Right lobe of liver (tissue), 6 donors: ENCODE measurements around the gene PPP1CA. TPM values are rescaled to one million over a fixed set of nuclear protein-coding genes. Genes with fewer than 3 reads are reported as not detected.

ENCODE experiments used
- ATAC-seq, 4 donors: fragments of 200-7000 bp; cut with Tn5 transposase; one replicate each; pipeline ENCODE4 v1.9.1; 2020; ENCODE audit warnings: mild to moderate bottlenecking in 4 of 4, moderate library complexity in 4 of 4
- DNase-seq, 3 donors: peaks; one replicate each; pipeline ENCODE4 v3.0.0-alpha.2; 2020
- H3K27ac ChIP-seq, 3 donors: fragments of 200-600 bp; one replicate each; pipeline ENCODE4 v1.8.0; 2022
- H3K27me3 ChIP-seq, 2 donors: fragments of 200-600 bp; one replicate each; pipeline ENCODE4 v1.8.0; 2022
- H3K36me3 ChIP-seq, 4 donors: fragments of 200-600 bp; sonication (generic) in 1 of 4; one replicate each; pipeline versions ENCODE4 v1.5.1 to v1.8.0; 2017 to 2022; ENCODE audit warnings: control low read depth in 1 of 4
- H3K4me1 ChIP-seq, 4 donors: fragments of 200-600 bp; sonication (generic) in 1 of 4; one replicate each; pipeline versions ENCODE4 v1.5.1 to v1.8.0; 2017 to 2022; ENCODE audit warnings: control low read depth in 1 of 4
- H3K4me3 ChIP-seq, 3 donors: fragments of 200-600 bp; one replicate each; pipeline ENCODE4 v1.8.0; 2022
- H3K9me3 ChIP-seq, 4 donors: fragments of 200-600 bp; sonication (generic) in 1 of 4; one replicate each; pipeline versions ENCODE4 v1.5.1 to v1.8.0; 2017 to 2022; ENCODE audit warnings: control low read depth in 1 of 4
- POLR2A ChIP-seq: fragments of 450-650 bp; IDR thresholded peaks from one replicate; pipeline ENCODE4 v1.6.1; 2017; ENCODE audit warnings: antibody characterized with exemption, mild to moderate bottlenecking
- WGBS: methylation state at CpG from one replicate; pipeline ENCODE4 v1.1.6; 2018; ENCODE audit warnings: low coverage, low lambda C conversion rate; ENCODE audit not compliant: insufficient coverage; ENCODE audit errors: missing lambda C conversion rate; 5-methylcytosine and 5-hydroxymethylcytosine counted together
- intact Hi-C, 2 donors: fragments of 100-400 bp; cut with DNase I; formaldehyde crosslinking; loops; one replicate each; pipeline versions ENCODE4 v1.11.2 to v1.14.1; 2022
- total RNA-seq, 6 experiments: library from RNA; depleted of rRNA in 2 of 6; stranded (reverse); fragments of >200 nt in 2 of 6; fragmentation: NEBNext Ultra II Directional in 3 of 6; extraction: Animal tissue kit (Norgen Biotek cat#: 25700) in 3 of 6; gene quantifications; one replicate each; pipeline versions ENCODE4 v1.1.0 to v1.2.4, GENCODE V29; 2016 to 2023
- TF ChIP-seq, protein P1 (sequence below), 4 donors: fragments of 200-600 bp in 3 of 4; fragments of 450-650 bp in 1 of 4; IDR thresholded peaks; one replicate each; pipeline versions ENCODE4 v1.5.1 to v1.8.0; 2016 to 2022; ENCODE audit warnings: antibody characterized with exemption in 4 of 4, mild to moderate bottlenecking in 2 of 4
- donor health status: DM: no; HTN: yes; CAD: no.
- donor health status: DM: no; HTN: no; CAD: no.
- donor health status: DM: no; HTN: no; CAD: no.
- donor health status: DM: no; HTN: yes; CAD: no.
- donor health status: DM: no; HTN: yes; CAD: no.

PPP1CA gene
- total RNA-seq, 6 experiments from 2014 or later = 64.2 to 102 (median 71.1) TPM

DNA sequence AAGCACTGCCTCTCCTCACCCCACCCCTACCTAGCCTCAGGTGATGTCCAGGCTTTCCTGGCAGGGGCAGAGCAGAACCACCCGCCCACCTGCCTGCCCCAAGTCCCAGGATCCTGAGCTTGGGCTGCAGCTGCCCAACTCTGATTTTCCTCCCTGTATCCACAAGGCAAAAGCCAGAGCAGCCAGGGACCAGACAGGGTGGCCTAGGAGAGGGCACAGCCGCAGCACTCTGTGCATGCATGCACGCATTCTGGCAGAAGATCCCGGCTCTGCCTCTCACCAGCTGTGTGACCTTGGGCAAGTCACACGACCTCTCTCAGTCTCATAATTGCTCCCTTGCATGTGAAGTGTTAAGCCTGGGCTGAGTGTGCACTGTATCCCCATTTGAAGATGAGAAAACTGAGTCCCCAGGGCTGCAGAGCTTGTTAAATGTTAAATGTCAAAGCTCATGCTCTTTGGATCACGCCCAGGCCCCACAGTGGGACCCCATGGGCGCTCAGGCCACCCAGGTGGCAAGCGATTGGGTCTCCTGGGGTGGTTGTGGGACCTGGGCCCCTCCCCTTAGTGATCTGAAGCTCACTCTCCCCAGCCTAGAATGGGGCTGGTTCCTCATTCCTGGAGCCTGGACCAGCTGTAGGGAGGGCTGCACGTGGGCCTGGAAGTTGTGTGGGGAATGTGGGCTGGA, 11.0 kb upstream of the PPP1CA start:
- Histone ChIP-seq H3K36me3 (no peaks in the 10 kb centered on the region), H3K9me3 (no peaks in the 10 kb centered on the region), H3K27me3 (no peaks in the 10 kb centered on the region), H3K4me3 (no peak overlapping the region), H3K27ac (no peak overlapping the region), H3K4me1 (peaks cover 0 to 9% (median 0%) of the 10 kb centered on the region in 4 donors)
- no peak for TF ChIP-seq POLR2A
- TF ChIP-seq, protein P1, sequence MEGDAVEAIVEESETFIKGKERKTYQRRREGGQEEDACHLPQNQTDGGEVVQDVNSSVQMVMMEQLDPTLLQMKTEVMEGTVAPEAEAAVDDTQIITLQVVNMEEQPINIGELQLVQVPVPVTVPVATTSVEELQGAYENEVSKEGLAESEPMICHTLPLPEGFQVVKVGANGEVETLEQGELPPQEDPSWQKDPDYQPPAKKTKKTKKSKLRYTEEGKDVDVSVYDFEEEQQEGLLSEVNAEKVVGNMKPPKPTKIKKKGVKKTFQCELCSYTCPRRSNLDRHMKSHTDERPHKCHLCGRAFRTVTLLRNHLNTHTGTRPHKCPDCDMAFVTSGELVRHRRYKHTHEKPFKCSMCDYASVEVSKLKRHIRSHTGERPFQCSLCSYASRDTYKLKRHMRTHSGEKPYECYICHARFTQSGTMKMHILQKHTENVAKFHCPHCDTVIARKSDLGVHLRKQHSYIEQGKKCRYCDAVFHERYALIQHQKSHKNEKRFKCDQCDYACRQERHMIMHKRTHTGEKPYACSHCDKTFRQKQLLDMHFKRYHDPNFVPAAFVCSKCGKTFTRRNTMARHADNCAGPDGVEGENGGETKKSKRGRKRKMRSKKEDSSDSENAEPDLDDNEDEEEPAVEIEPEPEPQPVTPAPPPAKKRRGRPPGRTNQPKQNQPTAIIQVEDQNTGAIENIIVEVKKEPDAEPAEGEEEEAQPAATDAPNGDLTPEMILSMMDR (IDR thresholded peaks at IDR 0.05) = no peak
- ATAC-seq = no peak
- intact Hi-C loops = no loop called here
- 0% methylated on average over 3 of the region's 9 CpGs for WGBS
- no peak for DNase-seq

DNA sequence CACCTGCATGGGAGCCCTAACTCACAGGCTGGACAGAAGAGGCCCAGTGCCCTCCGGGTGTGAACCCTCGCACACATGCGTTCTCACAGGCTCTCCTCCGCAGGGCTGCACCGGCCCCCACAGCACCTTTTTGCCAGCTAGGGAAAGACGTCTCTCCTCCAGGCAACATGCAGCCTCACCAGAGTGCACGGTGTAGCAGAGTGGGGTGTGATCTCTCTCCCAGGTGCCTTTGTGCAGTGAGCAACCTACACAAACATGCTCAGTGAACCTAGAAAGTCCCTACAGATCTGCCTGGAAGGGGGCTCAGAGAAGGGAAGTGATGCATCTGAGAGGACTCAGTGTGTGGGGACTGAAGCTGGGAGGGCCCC, 10.1 kb upstream of the PPP1CA start:
- DNase-seq (no peak), ATAC-seq (no peak)
- Histone ChIP-seq H3K36me3 (no peaks in the 10 kb centered on the region), H3K9me3 (no peaks in the 10 kb centered on the region), H3K27ac (no peak overlapping the region), H3K27me3 (no peaks in the 10 kb centered on the region), H3K4me3 (no peak overlapping the region), H3K4me1 (peaks cover 0 to 9% (median 0%) of the 10 kb centered on the region in 4 donors)
- intact Hi-C loops = no loop called here
- TF ChIP-seq, protein P1 (IDR thresholded peaks at IDR 0.05) = no peak
- TF ChIP-seq POLR2A = no peak
- 29% methylated on average over 4 of the region's 7 CpGs for WGBS

DNA sequence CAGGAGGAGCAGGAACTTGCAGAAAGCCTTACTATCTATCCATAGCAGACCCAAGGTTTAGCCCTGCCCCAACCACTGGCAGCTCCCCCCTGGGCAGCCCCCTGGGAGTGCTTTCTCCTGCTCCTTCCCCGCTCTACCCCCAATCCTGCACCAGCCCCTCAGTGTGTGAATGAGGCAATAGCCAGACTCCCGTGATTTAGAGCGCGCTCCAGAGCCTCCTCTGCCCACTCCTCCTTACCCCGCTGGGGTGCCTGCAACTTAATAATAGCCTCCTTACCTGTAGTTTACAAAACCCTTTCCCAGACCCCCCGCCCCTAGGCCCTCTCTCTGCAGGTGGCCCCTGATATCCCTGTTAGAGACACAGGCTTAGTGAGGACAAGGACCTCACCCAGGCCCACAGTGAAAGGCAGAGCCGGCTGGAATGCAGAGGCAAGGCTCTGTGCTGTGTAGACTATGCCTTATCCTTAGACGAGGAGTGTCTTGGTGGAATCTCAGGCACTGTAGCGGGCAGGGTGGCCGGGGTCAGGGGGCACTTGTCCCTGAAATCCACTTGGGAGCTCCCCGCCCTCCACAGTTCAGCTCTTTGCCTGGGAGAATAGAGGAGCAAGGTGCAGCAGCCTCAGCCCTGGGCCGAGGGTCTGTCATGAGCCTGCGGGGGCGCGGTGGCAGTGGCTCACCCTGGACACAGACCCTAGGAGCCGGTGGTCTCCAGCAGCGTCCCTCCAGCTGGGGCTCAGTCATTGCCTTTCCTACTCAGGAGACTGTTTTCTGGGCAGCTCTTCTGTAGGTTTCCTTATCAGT, 9.5 kb upstream of the PPP1CA start:
- intact Hi-C loops = no loop called here
- TF ChIP-seq POLR2A = no peak
- TF ChIP-seq, protein P1 (IDR thresholded peaks at IDR 0.05) = no peak
- no peak for DNase-seq
- Histone ChIP-seq H3K27ac (no peak overlapping the region), H3K4me3 (no peak overlapping the region), H3K36me3 (no peaks in the 10 kb centered on the region), H3K9me3 (no peaks in the 10 kb centered on the region), H3K4me1 (peaks cover 0 to 9% (median 0%) of the 10 kb centered on the region in 4 donors), H3K27me3 (no peaks in the 10 kb centered on the region)
- WGBS = 56% methylated on average over 3 of the region's 17 CpGs
- ATAC-seq = no peak

DNA sequence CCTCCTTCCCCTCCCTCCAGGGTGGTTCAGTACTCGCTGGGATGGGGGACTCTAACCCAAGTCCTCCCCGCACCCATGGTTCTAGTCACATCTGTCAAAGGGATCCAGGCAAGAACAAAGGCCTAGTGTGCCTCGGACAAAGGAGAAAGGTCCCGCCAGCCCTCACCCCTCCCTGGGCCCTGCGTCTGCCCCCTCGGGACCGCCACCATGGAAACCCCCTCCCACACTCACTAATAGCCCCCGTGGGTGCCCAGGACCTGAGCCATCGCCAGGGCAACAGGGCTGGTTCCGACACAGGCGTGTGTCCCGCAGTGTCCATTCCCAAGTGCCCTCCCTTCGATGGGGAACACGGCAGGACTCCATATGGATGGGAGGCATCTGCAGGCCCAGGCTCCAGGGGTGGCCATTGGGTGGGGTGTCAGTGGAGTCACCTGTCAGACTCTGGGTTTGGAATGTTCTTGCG, 8.7 kb upstream of the PPP1CA start:
- WGBS = 50% methylated on average over 7 of the region's 15 CpGs
- no peaks in the 10 kb centered on the region for H3K36me3 ChIP-seq
- H3K4me3 ChIP-seq = no peak overlapping the region
- no peak for TF ChIP-seq POLR2A
- TF ChIP-seq, protein P1 (IDR thresholded peaks at IDR 0.05) = no peak
- peaks cover 0 to 5% (median 0%) of the 10 kb centered on the region in 4 donors for H3K4me1 ChIP-seq
- no peak for ATAC-seq
- DNase-seq = peak in 1 of 3 donors; percentile 19
- H3K27me3 ChIP-seq = no peaks in the 10 kb centered on the region
- intact Hi-C loops = no loop called here
- H3K27ac ChIP-seq = no peak overlapping the region
- no peaks in the 10 kb centered on the region for H3K9me3 ChIP-seq
